ENCODE results near the gene SRP14.

The SRP14 gene

DNA sequence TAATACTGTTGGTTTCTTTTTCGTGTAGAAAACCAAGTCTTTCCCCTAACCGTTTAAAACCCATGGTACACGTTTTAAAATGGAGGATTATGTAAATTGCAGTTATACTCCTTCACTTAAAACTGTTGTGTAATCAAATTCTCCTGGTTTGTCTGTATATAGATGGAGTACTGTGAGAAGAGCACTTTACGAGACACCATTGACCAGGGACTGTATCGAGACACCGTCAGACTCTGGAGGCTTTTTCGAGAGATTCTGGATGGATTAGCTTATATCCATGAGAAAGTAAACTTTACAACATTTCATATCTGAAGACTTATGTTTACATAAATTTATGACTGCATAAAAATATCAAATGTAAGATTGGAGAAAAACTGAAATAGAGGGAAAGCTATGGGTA, 51.2 kb downstream of the SRP14 start:
- DNase-seq (ENCODE audit: low read depth, low spot score), result no peak
